HCT116 (cell line): ENCODE data around the gene SDSL. TPM values are rescaled to one million over a fixed set of nuclear protein-coding genes. Genes with fewer than 3 reads are reported as not detected.

Experiments
- ATAC-seq: fragments of 200-7000 bp; cut with Tn5 transposase; 2 replicates; pipeline ENCODE4 v1.9.1; 2020; ENCODE audit warnings: mild to moderate bottlenecking, moderate library complexity
- BruUV-seq: library from RNA; stranded (reverse); fragments of 400-500 nt; replicated peaks from 2 replicates; lab custom pipeline; 2021; lab: Mats Ljungman, UMichigan
- CTCF ChIA-PET: fragments of 300-600 bp; sonication (Branson Sonifier 250); formaldehyde crosslinking; loops from one replicate; lab custom pipeline; 2021; ENCODE audit warnings: antibody characterized with exemption; lab: Charles Lee
- POLR2A ChIA-PET: fragments of 300-600, 350-600 bp; sonication (Branson Sonifier 250); formaldehyde crosslinking; loops from one replicate; lab custom pipeline; 2021; ENCODE audit warnings: antibody characterized with exemption; lab: Charles Lee
- RAD21 ChIA-PET, 2 experiments: fragments of 300-600 bp; sonication (Branson Sonifier 250); formaldehyde crosslinking; loops; one replicate each; lab custom pipeline; 2023; ENCODE audit warnings: low total read pairs in 2 of 2; ENCODE audit not compliant: uncharacterized antibody in 2 of 2, unreplicated experiment in 2 of 2, low non-redundant PET in 1 of 2; lab: Charles Lee
- DNase-seq: peaks from one replicate; pipeline ENCODE4 v3.0.0-alpha.2; 2010; ENCODE audit warnings: low read depth, low spot score
- H2AFZ ChIP-seq: fragments of 200-600 bp; shearing (Covaris generic), sonication (generic); 2 replicates; pipeline ENCODE4 v1.6.1; 2017; ENCODE audit warnings: low read depth, mixed run types, mixed read lengths, antibody characterized with exemption, low read length; ENCODE audit not compliant: poor library complexity, severe bottlenecking
- H3K27ac ChIP-seq: 2 replicates; pipeline ENCODE4 v1.5.1; 2012; ENCODE audit warnings: low read depth, low read length
- H3K27me3 ChIP-seq: fragments of 200-600 bp; sonication (generic); 2 replicates; pipeline ENCODE4 v1.6.1; 2016; ENCODE audit warnings: mixed run types, low read length, mixed read lengths; ENCODE audit not compliant: insufficient read depth
- H3K36me3 ChIP-seq, 2 experiments: fragments of 200-500 bp in 1 of 2; fragments of 200-600 bp in 1 of 2; sonication (Bioruptor generic) in 1 of 2; sonication (generic) in 1 of 2; 2 replicates each; pipeline versions ENCODE4 v1.5.1 to v1.6.1; 2014 to 2016; ENCODE audit warnings: low read length in 2 of 2, inconsistent platforms in 1 of 2, mixed read lengths in 1 of 2, mixed run types in 1 of 2; ENCODE audit not compliant: insufficient read depth in 2 of 2, control insufficient read depth in 1 of 2
- H3K4me1 ChIP-seq, 2 experiments: fragments of 200-600 bp in 1 of 2; sonication (generic) in 1 of 2; 2 replicates each; pipeline versions ENCODE4 v1.5.1 to v1.6.1; 2012 to 2017; ENCODE audit warnings: low read length in 2 of 2, inconsistent platforms in 1 of 2, mild to moderate bottlenecking in 1 of 2, mixed read lengths in 1 of 2, mixed run types in 1 of 2, moderate library complexity in 1 of 2; ENCODE audit not compliant: insufficient read depth in 2 of 2, control insufficient read depth in 1 of 2
- H3K4me2 ChIP-seq: fragments of 200-600 bp; sonication (generic); 2 replicates; pipeline ENCODE4 v1.6.1; 2017; ENCODE audit warnings: mixed run types, low read length, mixed read lengths
- H3K4me3 ChIP-seq, 2 experiments: fragments of 200-600 bp in 1 of 2; sonication (generic) in 1 of 2; replicated peaks in 1 of 2; 2 replicates each; pipeline ENCODE4 v1.5.1; 2011 to 2016; ENCODE audit warnings: low read length in 2 of 2, control low read depth in 1 of 2, low read depth in 1 of 2, mild to moderate bottlenecking in 1 of 2, mixed read lengths in 1 of 2, mixed run types in 1 of 2
- H3K79me2 ChIP-seq: fragments of 200-600 bp; sonication (generic); 2 replicates; pipeline ENCODE4 v1.6.1; 2017; ENCODE audit warnings: mild to moderate bottlenecking, mixed run types, low read length, moderate library complexity, mixed read lengths; ENCODE audit not compliant: insufficient read depth
- H3K9ac ChIP-seq: fragments of 200-600 bp; sonication (generic); 2 replicates; pipeline ENCODE4 v1.6.1; 2016; ENCODE audit warnings: low read length, mixed read lengths
- H3K9me2 ChIP-seq: fragments of 200-600 bp; sonication (generic), shearing (Covaris generic); 2 replicates; pipeline ENCODE4 v1.6.1; 2017; ENCODE audit warnings: mixed run types, mild to moderate bottlenecking, moderate library complexity; ENCODE audit not compliant: insufficient read depth
- H3K9me3 ChIP-seq, 2 experiments: fragments of 200-500 bp in 1 of 2; fragments of 200-600 bp in 1 of 2; sonication (Bioruptor generic) in 1 of 2; sonication (generic) in 1 of 2; 2 replicates each; pipeline ENCODE4 v1.6.1; 2014 to 2017; ENCODE audit warnings: low read length in 2 of 2, mixed read lengths in 2 of 2, inconsistent platforms in 1 of 2, low read depth in 1 of 2, mild to moderate bottlenecking in 1 of 2, mixed run types in 1 of 2, moderate library complexity in 1 of 2; ENCODE audit not compliant: control insufficient read depth in 1 of 2, insufficient read depth in 1 of 2
- H4K20me1 ChIP-seq: fragments of 200-600 bp; sonication (generic), shearing (Covaris generic); 2 replicates; pipeline ENCODE4 v1.6.1; 2017; ENCODE audit warnings: mixed run types, mild to moderate bottlenecking, moderate library complexity; ENCODE audit not compliant: insufficient read depth
- CBX3 ChIP-seq: IDR thresholded peaks from 2 replicates; pipeline ENCODE4 v1.6.1; 2012; ENCODE audit warnings: low read depth
- CEBPB ChIP-seq: IDR thresholded peaks from 2 replicates; pipeline ENCODE4 v1.6.1; 2012; ENCODE audit warnings: low read depth
- EGR1 ChIP-seq: IDR thresholded peaks from 2 replicates; pipeline ENCODE4 v1.6.1; 2012; ENCODE audit warnings: low read depth
- EZH2phosphoT487 ChIP-seq: fragments of 200-600 bp; IDR thresholded peaks from 2 replicates; pipeline ENCODE4 v1.6.1; 2018; ENCODE audit warnings: antibody characterized with exemption, borderline replicate concordance
- FOSL1 ChIP-seq: IDR thresholded peaks from 2 replicates; pipeline ENCODE4 v1.6.1; 2012; ENCODE audit warnings: low read depth
- JUND ChIP-seq: IDR thresholded peaks from 2 replicates; pipeline ENCODE4 v1.6.1; 2012
- POLR2AphosphoS5 ChIP-seq: IDR thresholded peaks from 2 replicates; pipeline ENCODE4 v1.6.1; 2011; ENCODE audit warnings: mild to moderate bottlenecking, low read depth, low read length, moderate library complexity
- RAD21 ChIP-seq: IDR thresholded peaks from 2 replicates; pipeline ENCODE4 v1.6.1; 2012; ENCODE audit warnings: low read depth, mild to moderate bottlenecking
- SIN3A ChIP-seq: IDR thresholded peaks from 2 replicates; pipeline ENCODE4 v1.6.1; 2012; ENCODE audit warnings: low read depth
- SP1 ChIP-seq: IDR thresholded peaks from 2 replicates; pipeline ENCODE4 v1.6.1; 2012; ENCODE audit warnings: low read depth
- SRF ChIP-seq: IDR thresholded peaks from 2 replicates; pipeline ENCODE4 v1.6.1; 2012; ENCODE audit warnings: low read depth
- TCF7L2 ChIP-seq: IDR thresholded peaks from 2 replicates; pipeline ENCODE4 v1.7.0; 2011; ENCODE audit warnings: borderline replicate concordance, inconsistent platforms; ENCODE audit not compliant: insufficient read depth, insufficient read length; ENCODE audit errors: extremely low read depth
- ZFX ChIP-seq: fragments of 450-650 bp; IDR thresholded peaks from 2 replicates; pipeline ENCODE4 v1.6.1; 2017
- ZNF274 ChIP-seq: fragments of 200-500 bp; sonication (Bioruptor generic); IDR thresholded peaks from 2 replicates; pipeline ENCODE4 v1.6.1; 2014; ENCODE audit warnings: mild to moderate bottlenecking, low read depth, low read length, inconsistent platforms
- intact Hi-C: fragments of 100-400 bp; cut with micrococcal nuclease; formaldehyde crosslinking; loops from 2 replicates; pipeline ENCODE4 v1.10.0; 2022
- total RNA-seq: library from RNA; stranded (reverse); gene quantifications from one replicate; pipeline ENCODE4 v1.2.1, GENCODE V29; 2021; ENCODE audit not compliant: unreplicated experiment
- TF ChIP-seq, protein P1 (sequence below): IDR thresholded peaks from 2 replicates; pipeline ENCODE4 v1.6.1; 2012
- TF ChIP-seq, protein P2 (sequence below): IDR thresholded peaks from 2 replicates; pipeline ENCODE4 v1.6.1; 2011; ENCODE audit warnings: mild to moderate bottlenecking, low read length, moderate library complexity; ENCODE audit not compliant: insufficient replicate concordance; ENCODE audit errors: extremely low read depth
- TF ChIP-seq, protein P3 (sequence below): IDR thresholded peaks from 2 replicates; pipeline ENCODE4 v1.6.1; 2012
- TF ChIP-seq, protein P4 (sequence below), 3 experiments: fragments of 200-600 bp in 1 of 3; sonication (generic) in 1 of 3; IDR thresholded peaks in 2 of 3; conservative IDR thresholded peaks in 1 of 3; 2 replicates each; pipeline ENCODE4 v1.5.1; 2012 to 2017; ENCODE audit warnings: low read depth in 2 of 3, low read length in 2 of 3, antibody characterized with exemption in 1 of 3, borderline replicate concordance in 1 of 3, control low read depth in 1 of 3, mild to moderate bottlenecking in 1 of 3, mixed read lengths in 1 of 3, mixed run types in 1 of 3, moderate library complexity in 1 of 3; ENCODE audit not compliant: insufficient read depth in 1 of 3

The SDSL gene
- total RNA-seq, 1 experiment from 2014 or later: 19.1 TPM

DNA sequence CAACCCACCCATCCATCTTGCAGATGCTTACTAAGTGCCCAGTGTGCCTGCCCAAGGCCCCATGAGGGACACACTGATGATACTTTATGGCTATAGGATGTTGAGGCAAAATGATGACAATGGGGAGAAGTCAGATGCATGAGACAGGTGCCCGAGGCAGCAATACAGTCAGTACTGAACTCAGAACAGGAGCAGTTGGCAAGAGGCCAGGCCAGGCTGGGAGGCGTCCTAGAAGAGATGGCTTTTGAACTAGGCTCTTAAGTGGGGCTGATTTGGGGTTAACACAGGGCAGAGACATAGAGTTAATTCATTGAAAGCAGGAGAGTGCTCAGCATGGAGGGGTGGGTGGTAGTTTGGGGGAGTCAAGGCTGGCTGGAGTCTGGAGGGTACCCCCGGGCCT lies 48.2 kb upstream of the SDSL start:
- Histone ChIP-seq H3K4me3 (no peak overlapping the region), H3K4me1 (no peaks in the 10 kb centered on the region), H3K9me2 (no peaks in the 10 kb centered on the region), H3K27ac (no peak overlapping the region), H2AFZ (no peak overlapping the region), H3K79me2 (no peaks in the 10 kb centered on the region), H3K9me3 (no peaks in the 10 kb centered on the region), H3K4me2 (no peak overlapping the region), H3K9ac (no peak overlapping the region), H4K20me1 (no peaks in the 10 kb centered on the region), H3K27me3 (no peaks in the 10 kb centered on the region), H3K36me3 (peaks cover 8 to 16% of the 10 kb centered on the region in 2 experiments)
- no peak for DNase-seq
- intact Hi-C loops: no loop called here
- TF ChIP-seq SRF: no peak
- TF ChIP-seq FOSL1: no peak
- TF ChIP-seq SP1: no peak
- TF ChIP-seq CBX3: no peak
- no peak for TF ChIP-seq SIN3A
- TF ChIP-seq ZFX: no peak
- ChIA-PET RAD21 (no interaction called here), CTCF (no interaction called here), POLR2A (no interaction called here)
- BruUV-seq: no TSS peak
- ATAC-seq: no peak

DNA sequence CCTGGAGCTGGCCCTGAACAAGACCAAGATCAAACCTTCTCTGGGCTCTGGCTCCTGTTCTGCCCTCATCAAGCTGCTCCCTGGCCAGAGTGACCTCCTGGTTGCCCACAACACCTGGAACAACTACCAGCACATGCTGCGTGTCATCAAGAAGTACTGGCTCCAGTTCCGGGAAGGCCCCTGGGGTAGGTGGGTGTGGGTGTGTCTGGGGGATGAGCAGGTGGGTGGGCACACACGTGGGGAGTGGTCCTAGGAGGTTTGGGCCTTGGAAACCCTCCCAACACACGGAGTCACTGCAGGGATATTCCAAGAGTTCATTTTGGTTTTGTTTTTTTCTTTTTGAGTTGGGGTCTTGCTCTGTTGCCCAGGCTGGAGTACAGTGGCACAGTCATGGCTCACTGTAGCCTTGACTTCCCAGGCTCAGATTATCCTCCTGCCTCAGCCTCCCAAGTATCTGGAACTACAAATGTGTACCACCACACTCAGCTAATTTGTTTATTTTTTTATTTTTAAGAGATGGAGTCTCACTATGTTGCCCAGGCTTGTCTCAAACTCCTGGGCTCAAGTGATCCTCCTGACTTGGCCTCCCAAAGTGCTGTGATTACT lies 47.3 kb upstream of the SDSL start:
- ChIA-PET POLR2A (interaction anchor here (1.4 kb wide), 1 partner anchor 29 kb away, joined by 4 read pairs; the partner anchor contains the start of gene SDS), RAD21 (no interaction called here), CTCF (no interaction called here)
- Histone ChIP-seq H3K4me1 (no peaks in the 10 kb centered on the region), H3K27me3 (no peaks in the 10 kb centered on the region), H3K9ac (no peak overlapping the region), H3K79me2 (no peaks in the 10 kb centered on the region), H4K20me1 (no peaks in the 10 kb centered on the region), H3K9me3 (no peaks in the 10 kb centered on the region), H3K27ac (no peak overlapping the region), H2AFZ (no peak overlapping the region), H3K4me2 (no peak overlapping the region), H3K36me3 (peaks cover 8 to 16% of the 10 kb centered on the region in 2 experiments), H3K4me3 (no peak overlapping the region), H3K9me2 (no peaks in the 10 kb centered on the region)
- no peak for DNase-seq
- intact Hi-C loops: no loop called here
- no TSS peak for BruUV-seq
- ATAC-seq: no peak
- TF ChIP-seq JUND (no peak), CEBPB (no peak), SP1 (no peak), EZH2phosphoT487 (no peak), TCF7L2 (no peak), FOSL1 (no peak), EGR1 (no peak), POLR2AphosphoS5 (no peak), ZNF274 (no peak), RAD21 (no peak), CBX3 (no peak), SIN3A (no peak)
- TF ChIP-seq, protein P1, sequence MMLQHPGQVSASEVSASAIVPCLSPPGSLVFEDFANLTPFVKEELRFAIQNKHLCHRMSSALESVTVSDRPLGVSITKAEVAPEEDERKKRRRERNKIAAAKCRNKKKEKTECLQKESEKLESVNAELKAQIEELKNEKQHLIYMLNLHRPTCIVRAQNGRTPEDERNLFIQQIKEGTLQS: no peak
- TF ChIP-seq, protein P2, sequence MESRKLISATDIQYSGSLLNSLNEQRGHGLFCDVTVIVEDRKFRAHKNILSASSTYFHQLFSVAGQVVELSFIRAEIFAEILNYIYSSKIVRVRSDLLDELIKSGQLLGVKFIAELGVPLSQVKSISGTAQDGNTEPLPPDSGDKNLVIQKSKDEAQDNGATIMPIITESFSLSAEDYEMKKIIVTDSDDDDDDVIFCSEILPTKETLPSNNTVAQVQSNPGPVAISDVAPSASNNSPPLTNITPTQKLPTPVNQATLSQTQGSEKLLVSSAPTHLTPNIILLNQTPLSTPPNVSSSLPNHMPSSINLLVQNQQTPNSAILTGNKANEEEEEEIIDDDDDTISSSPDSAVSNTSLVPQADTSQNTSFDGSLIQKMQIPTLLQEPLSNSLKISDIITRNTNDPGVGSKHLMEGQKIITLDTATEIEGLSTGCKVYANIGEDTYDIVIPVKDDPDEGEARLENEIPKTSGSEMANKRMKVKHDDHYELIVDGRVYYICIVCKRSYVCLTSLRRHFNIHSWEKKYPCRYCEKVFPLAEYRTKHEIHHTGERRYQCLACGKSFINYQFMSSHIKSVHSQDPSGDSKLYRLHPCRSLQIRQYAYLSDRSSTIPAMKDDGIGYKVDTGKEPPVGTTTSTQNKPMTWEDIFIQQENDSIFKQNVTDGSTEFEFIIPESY: no peak
- TF ChIP-seq, protein P3, sequence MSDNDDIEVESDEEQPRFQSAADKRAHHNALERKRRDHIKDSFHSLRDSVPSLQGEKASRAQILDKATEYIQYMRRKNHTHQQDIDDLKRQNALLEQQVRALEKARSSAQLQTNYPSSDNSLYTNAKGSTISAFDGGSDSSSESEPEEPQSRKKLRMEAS: no peak
- TF ChIP-seq, protein P4, sequence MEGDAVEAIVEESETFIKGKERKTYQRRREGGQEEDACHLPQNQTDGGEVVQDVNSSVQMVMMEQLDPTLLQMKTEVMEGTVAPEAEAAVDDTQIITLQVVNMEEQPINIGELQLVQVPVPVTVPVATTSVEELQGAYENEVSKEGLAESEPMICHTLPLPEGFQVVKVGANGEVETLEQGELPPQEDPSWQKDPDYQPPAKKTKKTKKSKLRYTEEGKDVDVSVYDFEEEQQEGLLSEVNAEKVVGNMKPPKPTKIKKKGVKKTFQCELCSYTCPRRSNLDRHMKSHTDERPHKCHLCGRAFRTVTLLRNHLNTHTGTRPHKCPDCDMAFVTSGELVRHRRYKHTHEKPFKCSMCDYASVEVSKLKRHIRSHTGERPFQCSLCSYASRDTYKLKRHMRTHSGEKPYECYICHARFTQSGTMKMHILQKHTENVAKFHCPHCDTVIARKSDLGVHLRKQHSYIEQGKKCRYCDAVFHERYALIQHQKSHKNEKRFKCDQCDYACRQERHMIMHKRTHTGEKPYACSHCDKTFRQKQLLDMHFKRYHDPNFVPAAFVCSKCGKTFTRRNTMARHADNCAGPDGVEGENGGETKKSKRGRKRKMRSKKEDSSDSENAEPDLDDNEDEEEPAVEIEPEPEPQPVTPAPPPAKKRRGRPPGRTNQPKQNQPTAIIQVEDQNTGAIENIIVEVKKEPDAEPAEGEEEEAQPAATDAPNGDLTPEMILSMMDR (IDR thresholded peaks at IDR 0.05 in 2 of 3, conservative IDR thresholded peaks at IDR 0.05 in 1 of 3; ENCODE audit: borderline replicate concordance in 1 of 3, insufficient read depth in 1 of 3, low read depth in 2 of 3, low read length in 2 of 3): no peak
